ENCODE data around the gene KIAA0513.

The KIAA0513 gene

GRCh38 chr16:85003725-85004586, 23.6 kb upstream of the KIAA0513 start:
- TF ChIP-seq POU2F2 (IDR thresholded peaks at IDR 0.05; ENCODE audit: low read depth, low read length) (no peak), POLR2AphosphoS5 (IDR thresholded peaks at IDR 0.05; ENCODE audit: low read depth, low read length) (no peak), SPI1 (IDR thresholded peaks at IDR 0.05; ENCODE audit: low read depth, low read length) (no peak), PAX5 (IDR thresholded peaks at IDR 0.05; ENCODE audit: insufficient read depth, low read length, severe bottlenecking) (no peak), POLR2A (IDR thresholded peaks at IDR 0.05; ENCODE audit: low read depth, low read length) (no peak), TAF1 (IDR thresholded peaks at IDR 0.05; ENCODE audit: low read depth, low read length) (no peak)
- FAIRE-seq (no peak), DNase-seq (ENCODE audit: insufficient read length, low spot score) (no peak)

GRCh38 chr16:85004587-85005205, 22.9 kb upstream of the KIAA0513 start:
- DNase-seq (ENCODE audit: insufficient read length, low spot score), result no peak
- TF ChIP-seq SPI1 (IDR thresholded peaks at IDR 0.05; ENCODE audit: low read depth, low read length) (no peak), PAX5 (IDR thresholded peaks at IDR 0.05; ENCODE audit: insufficient read depth, low read length, severe bottlenecking) (no peak), POLR2A (IDR thresholded peaks at IDR 0.05; ENCODE audit: low read depth, low read length) (no peak)
- no peak for FAIRE-seq

- DNase-seq (ENCODE audit: insufficient read length, low spot score), result no peak
- TF ChIP-seq SPI1 (IDR thresholded peaks at IDR 0.05; ENCODE audit: low read depth, low read length) (no peak), POLR2A (IDR thresholded peaks at IDR 0.05; ENCODE audit: low read depth, low read length) (no peak), TAF1 (IDR thresholded peaks at IDR 0.05; ENCODE audit: low read depth, low read length) (no peak), POU2F2 (IDR thresholded peaks at IDR 0.05; ENCODE audit: low read depth, low read length) (no peak)
- FAIRE-seq, result no peak
Measured at GRCh38 chr16:85005285-85006069, 22.1 kb upstream of the KIAA0513 start.

GRCh38 chr16:85006639-85007038, 21.0 kb upstream of the KIAA0513 start:
- no peak for FAIRE-seq
- no peak for DNase-seq (ENCODE audit: insufficient read length, low spot score)
- TF ChIP-seq POLR2A (IDR thresholded peaks at IDR 0.05; ENCODE audit: low read depth, low read length) (no peak), TAF1 (IDR thresholded peaks at IDR 0.05; ENCODE audit: low read depth, low read length) (no peak), SPI1 (IDR thresholded peaks at IDR 0.05; ENCODE audit: low read depth, low read length) (no peak), POU2F2 (IDR thresholded peaks at IDR 0.05; ENCODE audit: low read depth, low read length) (no peak), POLR2AphosphoS5 (IDR thresholded peaks at IDR 0.05; ENCODE audit: low read depth, low read length) (no peak), PAX5 (IDR thresholded peaks at IDR 0.05; ENCODE audit: insufficient read depth, low read length, severe bottlenecking) (no peak)

GRCh38 chr16:85007496-85008214, 19.9 kb upstream of the KIAA0513 start:
- no peak for TF ChIP-seq TAF1 (IDR thresholded peaks at IDR 0.05; ENCODE audit: low read depth, low read length)
- TF ChIP-seq PAX5 (IDR thresholded peaks at IDR 0.05; ENCODE audit: insufficient read depth, low read length, severe bottlenecking), result no peak
- no peak for TF ChIP-seq POLR2A (IDR thresholded peaks at IDR 0.05; ENCODE audit: low read depth, low read length)
- TF ChIP-seq POU2F2 (IDR thresholded peaks at IDR 0.05; ENCODE audit: low read depth, low read length), result no peak
- no peak for TF ChIP-seq POLR2AphosphoS5 (IDR thresholded peaks at IDR 0.05; ENCODE audit: low read depth, low read length)
- TF ChIP-seq SPI1 (IDR thresholded peaks at IDR 0.05; ENCODE audit: low read depth, low read length), result no peak
- DNase-seq (ENCODE audit: insufficient read length, low spot score) (no peak), FAIRE-seq (no peak)

GRCh38 chr16:85008271-85008670, 19.3 kb upstream of the KIAA0513 start:
- TF ChIP-seq POU2F2 (IDR thresholded peaks at IDR 0.05; ENCODE audit: low read depth, low read length) (no peak), POLR2A (IDR thresholded peaks at IDR 0.05; ENCODE audit: low read depth, low read length) (no peak), TAF1 (IDR thresholded peaks at IDR 0.05; ENCODE audit: low read depth, low read length) (no peak), POLR2AphosphoS5 (IDR thresholded peaks at IDR 0.05; ENCODE audit: low read depth, low read length) (no peak), PAX5 (IDR thresholded peaks at IDR 0.05; ENCODE audit: insufficient read depth, low read length, severe bottlenecking) (no peak), SPI1 (IDR thresholded peaks at IDR 0.05; ENCODE audit: low read depth, low read length) (no peak)
- no peak for DNase-seq (ENCODE audit: insufficient read length, low spot score)
- FAIRE-seq, result no peak

- DNase-seq (ENCODE audit: insufficient read length, low spot score) (no peak), FAIRE-seq (no peak)
- no peak for TF ChIP-seq POU2F2 (IDR thresholded peaks at IDR 0.05; ENCODE audit: low read depth, low read length)
- no peak for TF ChIP-seq PAX5 (IDR thresholded peaks at IDR 0.05; ENCODE audit: insufficient read depth, low read length, severe bottlenecking)
- no peak for TF ChIP-seq POLR2A (IDR thresholded peaks at IDR 0.05; ENCODE audit: low read depth, low read length)
- no peak for TF ChIP-seq SPI1 (IDR thresholded peaks at IDR 0.05; ENCODE audit: low read depth, low read length)
- TF ChIP-seq POLR2AphosphoS5 (IDR thresholded peaks at IDR 0.05; ENCODE audit: low read depth, low read length), result no peak
- no peak for TF ChIP-seq TAF1 (IDR thresholded peaks at IDR 0.05; ENCODE audit: low read depth, low read length)
Measured at GRCh38 chr16:85010446-85010930, 17.1 kb upstream of the KIAA0513 start.

GRCh38 chr16:85010931-85011845, 16.4 kb upstream of the KIAA0513 start, which contains the start of gene ZDHHC7:
TSS of gene ZDHHC7 (minus strand) at chr16:85011535. CDS start at chr16:84990618, 20,917 bp downstream.
- DNase-seq (ENCODE audit: insufficient read length, low spot score) (peak; percentile 92), FAIRE-seq (peak; percentile 90)
- TF ChIP-seq PAX5 (IDR thresholded peaks at IDR 0.05; ENCODE audit: insufficient read depth, low read length, severe bottlenecking) (no peak), POLR2AphosphoS5 (IDR thresholded peaks at IDR 0.05; ENCODE audit: low read depth, low read length) (peak; percentile 86), TAF1 (IDR thresholded peaks at IDR 0.05; ENCODE audit: low read depth, low read length) (peak; percentile 61), SPI1 (IDR thresholded peaks at IDR 0.05; ENCODE audit: low read depth, low read length) (no peak), POLR2A (IDR thresholded peaks at IDR 0.05; ENCODE audit: low read depth, low read length) (peak; percentile 78), POU2F2 (IDR thresholded peaks at IDR 0.05; ENCODE audit: low read depth, low read length) (peak; percentile 50; the same call in 1 of the 2 replicates)
